ENCODE data around the gene FGF4.

FGF4 gene

GRCh38 chr11:69788956-69789355 lies 13.8 kb upstream of the FGF4 start:
- no peak for DNase-seq
- no peaks in the 10 kb centered on the region for H3K4me1 ChIP-seq
- no peaks in the 10 kb centered on the region for H3K9me3 ChIP-seq
- no peaks in the 10 kb centered on the region for H3K27me3 ChIP-seq
- H3K4me3 ChIP-seq (ENCODE audit: low read depth, low read length): no peak overlapping the region
- no peak for TF ChIP-seq CTCF (IDR thresholded peaks at IDR 0.05; ENCODE audit: low read depth, low read length)
- no peaks in the 10 kb centered on the region for H3K36me3 ChIP-seq

GRCh38 chr11:69787906-69788305 lies 12.8 kb upstream of the FGF4 start:
- no peaks in the 10 kb centered on the region for H3K27me3 ChIP-seq
- no peaks in the 10 kb centered on the region for H3K9me3 ChIP-seq
- no peak for DNase-seq
- no peaks in the 10 kb centered on the region for H3K4me1 ChIP-seq
- no peaks in the 10 kb centered on the region for H3K36me3 ChIP-seq
- no peak overlapping the region for H3K4me3 ChIP-seq (ENCODE audit: low read depth, low read length)
- TF ChIP-seq CTCF (IDR thresholded peaks at IDR 0.05; ENCODE audit: low read depth, low read length): no peak

GRCh38 chr11:69787457-69787856 lies 12.3 kb upstream of the FGF4 start:
- H3K9me3 ChIP-seq: no peaks in the 10 kb centered on the region
- TF ChIP-seq CTCF (IDR thresholded peaks at IDR 0.05; ENCODE audit: low read depth, low read length): no peak
- no peak overlapping the region for H3K4me3 ChIP-seq (ENCODE audit: low read depth, low read length)
- H3K36me3 ChIP-seq: no peaks in the 10 kb centered on the region
- no peaks in the 10 kb centered on the region for H3K4me1 ChIP-seq
- no peaks in the 10 kb centered on the region for H3K27me3 ChIP-seq
- DNase-seq: no peak

- Histone ChIP-seq H3K27me3 (peaks cover 31% of the 10 kb centered on the region), H3K4me1 (no peaks in the 10 kb centered on the region), H3K9me3 (no peaks in the 10 kb centered on the region), H3K4me3 (ENCODE audit: low read depth, low read length) (no peak overlapping the region), H3K36me3 (no peaks in the 10 kb centered on the region)
- no peak for DNase-seq
- no peak for TF ChIP-seq CTCF (IDR thresholded peaks at IDR 0.05; ENCODE audit: low read depth, low read length)
These were observed 6.1 kb upstream of the FGF4 start for GRCh38 chr11:69781241-69781640.

GRCh38 chr11:69778373-69778772 lies 3.2 kb upstream of the FGF4 start:
- H3K4me3 ChIP-seq (ENCODE audit: low read depth, low read length): no peak overlapping the region
- no peak for TF ChIP-seq CTCF (IDR thresholded peaks at IDR 0.05; ENCODE audit: low read depth, low read length)
- no peaks in the 10 kb centered on the region for H3K9me3 ChIP-seq
- H3K27me3 ChIP-seq: peaks cover 59% of the 10 kb centered on the region
- DNase-seq: no peak
- no peaks in the 10 kb centered on the region for H3K36me3 ChIP-seq
- no peaks in the 10 kb centered on the region for H3K4me1 ChIP-seq

GRCh38 chr11:69774354-69775162 lies 583 bp downstream of the FGF4 start:
- H3K9me3 ChIP-seq: no peaks in the 10 kb centered on the region
- peaks cover 76% of the 10 kb centered on the region for H3K27me3 ChIP-seq
- TF ChIP-seq CTCF (IDR thresholded peaks at IDR 0.05; ENCODE audit: low read depth, low read length): no peak
- H3K4me1 ChIP-seq: no peaks in the 10 kb centered on the region
- no peak for DNase-seq
- no peaks in the 10 kb centered on the region for H3K36me3 ChIP-seq
- H3K4me3 ChIP-seq (ENCODE audit: low read depth, low read length): no peak overlapping the region

Measured in BE2C (cell line).